ENCODE data around the gene CACNB2.

GRCh38 chr10:18254692-18255091, 114.5 kb downstream of the CACNB2 start:
- TF ChIP-seq CTCF (IDR thresholded peaks at IDR 0.05) (no peak), POLR2AphosphoS5 (IDR thresholded peaks at IDR 0.05; ENCODE audit: low read depth, low read length) (no peak), TCF7L2 (IDR thresholded peaks at IDR 0.05; ENCODE audit: low read depth, low read length) (no peak), SIN3A (IDR thresholded peaks at IDR 0.05; ENCODE audit: borderline replicate concordance, insufficient read depth, low read depth, low read length) (no peak), REST (IDR thresholded peaks at IDR 0.05; ENCODE audit: insufficient read depth in 1 of 2, low read depth in 2 of 2, low read length in 1 of 2) (no peak)

Data from Panc1 (cell line).